ENCODE data around the gene SLC25A43.
A peak's percentile ranks its signal among the peaks of the same experiment; 100 is the strongest.

SLC25A43 gene

GRCh38 chrX:119393144-119393543, 6.0 kb upstream of the SLC25A43 start:
- TF ChIP-seq ZNF280C (tag by site-specific recombination; IDR thresholded peaks at IDR 0.05) (no peak), ZNF24 (tag by site-specific recombination; IDR thresholded peaks at IDR 0.05) (no peak), ZNF2 (tag by site-specific recombination; IDR thresholded peaks at IDR 0.05) (no peak), MYNN (tag by site-specific recombination; IDR thresholded peaks at IDR 0.05; ENCODE audit: borderline replicate concordance) (no peak), ZNF629 (tag by site-specific recombination; IDR thresholded peaks at IDR 0.05) (no peak), ZNF157 (tag by site-specific recombination; IDR thresholded peaks at IDR 0.05) (no peak), SETDB1 (IDR thresholded peaks at IDR 0.05; ENCODE audit: insufficient read length, low read length) (peak; percentile 62), ZNF416 (tag by site-specific recombination; IDR thresholded peaks at IDR 0.05) (no peak)
- CTCF ChIA-PET = interaction anchor here (1.3 kb wide), 1 partner anchor 12 kb away, joined by 3 read pairs; no protein-coding TSS in a partner anchor
- no peaks in the 10 kb centered on the region for H3K4me1 ChIP-seq (ENCODE audit: control insufficient read depth, insufficient read depth, low read length)
- H3K9me3 ChIP-seq (ENCODE audit: control insufficient read depth, insufficient read depth, low read depth, low read length) = no peaks in the 10 kb centered on the region
- POLR2A ChIA-PET = interaction anchor here (0.7 kb wide), 1 partner anchor 81 kb away, joined by 3 read pairs; no protein-coding TSS in a partner anchor
- no peak overlapping the region for H3K4me3 ChIP-seq (ENCODE audit: low read depth, low read length)
- H3K27ac ChIP-seq (ENCODE audit: extremely low read depth, low read depth, low read length) = no peak overlapping the region
- no peaks in the 10 kb centered on the region for H3K36me3 ChIP-seq (ENCODE audit: control insufficient read depth in 2 of 2, insufficient read depth in 1 of 2, low read length in 2 of 2)

- TF ChIP-seq ZNF600 (tag by site-specific recombination; IDR thresholded peaks at IDR 0.05) (no peak), KLF1 (tag by site-specific recombination; IDR thresholded peaks at IDR 0.05) (no peak), ZNF202 (tag by site-specific recombination; IDR thresholded peaks at IDR 0.05; ENCODE audit: borderline replicate concordance) (no peak), ZFP41 (tag by site-specific recombination; IDR thresholded peaks at IDR 0.05; ENCODE audit: borderline replicate concordance) (no peak), ZNF626 (tag by site-specific recombination; IDR thresholded peaks at IDR 0.05) (no peak), ZNF76 (tag by site-specific recombination; IDR thresholded peaks at IDR 0.05; ENCODE audit: borderline replicate concordance, low read depth) (no peak)
- Histone ChIP-seq H3K4me1 (ENCODE audit: control insufficient read depth, insufficient read depth, low read length) (no peaks in the 10 kb centered on the region), H3K36me3 (ENCODE audit: control insufficient read depth in 2 of 2, insufficient read depth in 1 of 2, low read length in 2 of 2) (no peaks in the 10 kb centered on the region), H3K27ac (ENCODE audit: extremely low read depth, low read depth, low read length) (no peak overlapping the region), H3K9me3 (ENCODE audit: control insufficient read depth, insufficient read depth, low read depth, low read length) (no peaks in the 10 kb centered on the region), H3K4me3 (ENCODE audit: low read depth, low read length) (no peak overlapping the region)
- CTCF ChIA-PET = no interaction called here
- POLR2A ChIA-PET = no interaction called here
Observed at GRCh38 chrX:119398587-119398973, 556 bp upstream of the SLC25A43 start.

GRCh38 chrX:119399772-119400101, 601 bp downstream of the SLC25A43 start:
- ChIA-PET POLR2A (no interaction called here), CTCF (interaction anchor here (0.6 to 0.7 kb wide), 2 partner anchors 575 to 773 kb away, joined by 3 to 4 read pairs; no protein-coding TSS in a partner anchor)
- no peaks in the 10 kb centered on the region for H3K36me3 ChIP-seq (ENCODE audit: control insufficient read depth in 2 of 2, insufficient read depth in 1 of 2, low read length in 2 of 2)
- no peak overlapping the region for H3K27ac ChIP-seq (ENCODE audit: extremely low read depth, low read depth, low read length)
- no peaks in the 10 kb centered on the region for H3K4me1 ChIP-seq (ENCODE audit: control insufficient read depth, insufficient read depth, low read length)
- H3K4me3 ChIP-seq (ENCODE audit: low read depth, low read length) = no peak overlapping the region
- H3K9me3 ChIP-seq (ENCODE audit: control insufficient read depth, insufficient read depth, low read depth, low read length) = no peaks in the 10 kb centered on the region
- TF ChIP-seq PRDM6 (tag by site-specific recombination; IDR thresholded peaks at IDR 0.05) (no peak), ZNF214 (tag by site-specific recombination; IDR thresholded peaks at IDR 0.05; ENCODE audit: borderline replicate concordance) (no peak), ZNF776 (tag by site-specific recombination; IDR thresholded peaks at IDR 0.05; ENCODE audit: borderline replicate concordance) (no peak), ZNF791 (tag by site-specific recombination; IDR thresholded peaks at IDR 0.05) (no peak), ZNF48 (tag by site-specific recombination; IDR thresholded peaks at IDR 0.05) (no peak), PRDM2 (tag by site-specific recombination; IDR thresholded peaks at IDR 0.05; ENCODE audit: borderline replicate concordance) (no peak), KLF9 (tag by site-specific recombination; IDR thresholded peaks at IDR 0.05; ENCODE audit: low read depth) (no peak), ZSCAN23 (tag by site-specific recombination; IDR thresholded peaks at IDR 0.05) (no peak)

Measured in HEK293 (cell line).